A673 (cell line): ENCODE results near the gene HAVCR2. TPM values are rescaled to one million over a fixed set of nuclear protein-coding genes. Genes with fewer than 3 reads are reported as not detected.
"Not testable (repeated sequence)": the region's sequence is repeated elsewhere in the genome, so short reads cannot be mapped to it uniquely, and the experiment has no call there.

ENCODE experiments used
- BruUV-seq: library from RNA; stranded (reverse); fragments of 400-500 nt; replicated peaks from 2 replicates; lab custom pipeline; 2021; lab: Mats Ljungman, UMichigan
- CTCF ChIA-PET: fragments of 300-600 bp; sonication (Branson Sonifier 250); formaldehyde crosslinking; loops from one replicate; lab custom pipeline; 2022; ENCODE audit warnings: antibody characterized with exemption; lab: Charles Lee
- POLR2A ChIA-PET: fragments of 300-600 bp; sonication (Branson Sonifier 250); formaldehyde crosslinking; loops from one replicate; lab custom pipeline; 2022; ENCODE audit warnings: antibody characterized with exemption; ENCODE audit not compliant: low non-redundant PET; lab: Charles Lee
- DNase-seq: peaks from one replicate; pipeline ENCODE4 v3.0.0-alpha.2; 2015; ENCODE audit warnings: low spot score
- H3K27ac ChIP-seq: fragments of 200-600 bp; sonication (generic); 2 replicates; pipeline ENCODE4 v1.5.1; 2016; ENCODE audit warnings: mixed run types, low read depth, mild to moderate bottlenecking, mixed read lengths, antibody characterized with exemption, low read length; ENCODE audit not compliant: poor library complexity, severe bottlenecking
- H3K27me3 ChIP-seq: fragments of 200-600 bp; sonication (generic); replicated peaks from 2 replicates; pipeline ENCODE4 v1.6.1; 2017; ENCODE audit warnings: mixed run types, low read depth, mild to moderate bottlenecking, mixed read lengths, antibody characterized with exemption, low read length; ENCODE audit not compliant: insufficient read depth, poor library complexity
- H3K36me3 ChIP-seq: fragments of 200-600 bp; sonication (generic); 2 replicates; pipeline ENCODE4 v1.6.1; 2016; ENCODE audit warnings: mixed run types, mild to moderate bottlenecking, mixed read lengths, antibody characterized with exemption, low read length; ENCODE audit not compliant: insufficient read depth, poor library complexity, severe bottlenecking
- H3K4me1 ChIP-seq: fragments of 200-600 bp; sonication (generic); 2 replicates; pipeline ENCODE4 v1.6.1; 2017; ENCODE audit warnings: mixed run types, mild to moderate bottlenecking, mixed read lengths, antibody characterized with exemption, low read length; ENCODE audit not compliant: insufficient read depth, poor library complexity, severe bottlenecking
- H3K4me3 ChIP-seq: fragments of 200-600 bp; sonication (generic); 2 replicates; pipeline ENCODE4 v1.5.1; 2016; ENCODE audit warnings: low read depth, mixed run types, mild to moderate bottlenecking, mixed read lengths, low read length; ENCODE audit not compliant: poor library complexity, severe bottlenecking
- H3K9me3 ChIP-seq: fragments of 200-600 bp; sonication (generic); 2 replicates; pipeline ENCODE4 v1.6.1; 2016; ENCODE audit warnings: mixed run types, low read depth, mild to moderate bottlenecking, mixed read lengths, antibody characterized with exemption, low read length; ENCODE audit not compliant: poor library complexity, severe bottlenecking
- EZH2 ChIP-seq: fragments of 200-600 bp; sonication (generic); IDR thresholded peaks from 2 replicates; pipeline ENCODE4 v1.6.1; 2017; ENCODE audit warnings: borderline replicate concordance, low read depth, mild to moderate bottlenecking, mixed read lengths, antibody characterized with exemption, low read length; ENCODE audit not compliant: poor library complexity, severe bottlenecking
- intact Hi-C: fragments of 100-400 bp; cut with micrococcal nuclease; formaldehyde crosslinking; loops from one replicate; pipeline ENCODE4 v1.10.0; 2022; ENCODE audit not compliant: unreplicated experiment
- total RNA-seq: library from RNA; stranded (reverse); gene quantifications from 2 replicates; pipeline ENCODE4 v1.2.3, GENCODE V29; 2021
- TF ChIP-seq, protein P1 (sequence below): fragments of 300-800, 200-600 bp; sonication (generic); conservative IDR thresholded peaks from 2 replicates; pipeline ENCODE4 v1.5.1; 2017; ENCODE audit warnings: low read depth, mild to moderate bottlenecking, antibody characterized with exemption, low read length, moderate library complexity, mixed read lengths

The HAVCR2 gene
- total RNA-seq, 1 experiment from 2014 or later: 0.19 TPM

GRCh38 chr5:157057459-157058370 is 51.1 kb downstream of the HAVCR2 start:
- TF ChIP-seq, protein P1, sequence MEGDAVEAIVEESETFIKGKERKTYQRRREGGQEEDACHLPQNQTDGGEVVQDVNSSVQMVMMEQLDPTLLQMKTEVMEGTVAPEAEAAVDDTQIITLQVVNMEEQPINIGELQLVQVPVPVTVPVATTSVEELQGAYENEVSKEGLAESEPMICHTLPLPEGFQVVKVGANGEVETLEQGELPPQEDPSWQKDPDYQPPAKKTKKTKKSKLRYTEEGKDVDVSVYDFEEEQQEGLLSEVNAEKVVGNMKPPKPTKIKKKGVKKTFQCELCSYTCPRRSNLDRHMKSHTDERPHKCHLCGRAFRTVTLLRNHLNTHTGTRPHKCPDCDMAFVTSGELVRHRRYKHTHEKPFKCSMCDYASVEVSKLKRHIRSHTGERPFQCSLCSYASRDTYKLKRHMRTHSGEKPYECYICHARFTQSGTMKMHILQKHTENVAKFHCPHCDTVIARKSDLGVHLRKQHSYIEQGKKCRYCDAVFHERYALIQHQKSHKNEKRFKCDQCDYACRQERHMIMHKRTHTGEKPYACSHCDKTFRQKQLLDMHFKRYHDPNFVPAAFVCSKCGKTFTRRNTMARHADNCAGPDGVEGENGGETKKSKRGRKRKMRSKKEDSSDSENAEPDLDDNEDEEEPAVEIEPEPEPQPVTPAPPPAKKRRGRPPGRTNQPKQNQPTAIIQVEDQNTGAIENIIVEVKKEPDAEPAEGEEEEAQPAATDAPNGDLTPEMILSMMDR: no peak
- no peak for TF ChIP-seq EZH2
- Histone ChIP-seq H3K4me3 (no peak overlapping the region), H3K9me3 (no peaks in the 10 kb centered on the region), H3K27ac (no peak overlapping the region), H3K36me3 (no peaks in the 10 kb centered on the region), H3K27me3 (no peaks in the 10 kb centered on the region), H3K4me1 (no peaks in the 10 kb centered on the region)
- intact Hi-C loops: no loop called here
- ChIA-PET CTCF (no interaction called here), POLR2A (no interaction called here)
- no peak for DNase-seq
- BruUV-seq: no TSS peak

DNA sequence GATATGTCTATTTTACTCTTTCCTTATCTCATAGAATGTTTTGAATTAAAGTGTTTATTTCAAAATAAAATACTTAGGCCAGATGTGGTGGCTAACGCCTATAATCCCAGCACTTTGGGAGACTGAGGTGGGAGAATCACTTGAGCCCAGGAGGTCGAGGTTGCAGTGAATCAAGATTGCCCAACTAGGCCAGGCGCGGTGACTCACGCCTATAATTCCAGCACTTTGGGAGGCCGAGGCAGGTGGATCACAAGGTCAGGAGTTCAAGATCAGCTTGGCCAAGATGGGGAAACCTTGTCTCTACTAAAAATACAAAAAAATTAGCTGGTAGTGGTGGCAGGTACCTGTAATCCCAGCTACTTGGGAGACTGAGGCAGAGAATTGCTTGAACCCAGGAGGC is 52.0 kb downstream of the HAVCR2 start:
- H3K27ac ChIP-seq, H3K4me3 ChIP-seq, DNase-seq, H3K4me1 ChIP-seq, H3K36me3 ChIP-seq, H3K9me3 ChIP-seq, CTCF ChIA-PET, POLR2A ChIA-PET, BruUV-seq, H3K27me3 ChIP-seq, intact Hi-C loops: not testable (repeated sequence)

DNA sequence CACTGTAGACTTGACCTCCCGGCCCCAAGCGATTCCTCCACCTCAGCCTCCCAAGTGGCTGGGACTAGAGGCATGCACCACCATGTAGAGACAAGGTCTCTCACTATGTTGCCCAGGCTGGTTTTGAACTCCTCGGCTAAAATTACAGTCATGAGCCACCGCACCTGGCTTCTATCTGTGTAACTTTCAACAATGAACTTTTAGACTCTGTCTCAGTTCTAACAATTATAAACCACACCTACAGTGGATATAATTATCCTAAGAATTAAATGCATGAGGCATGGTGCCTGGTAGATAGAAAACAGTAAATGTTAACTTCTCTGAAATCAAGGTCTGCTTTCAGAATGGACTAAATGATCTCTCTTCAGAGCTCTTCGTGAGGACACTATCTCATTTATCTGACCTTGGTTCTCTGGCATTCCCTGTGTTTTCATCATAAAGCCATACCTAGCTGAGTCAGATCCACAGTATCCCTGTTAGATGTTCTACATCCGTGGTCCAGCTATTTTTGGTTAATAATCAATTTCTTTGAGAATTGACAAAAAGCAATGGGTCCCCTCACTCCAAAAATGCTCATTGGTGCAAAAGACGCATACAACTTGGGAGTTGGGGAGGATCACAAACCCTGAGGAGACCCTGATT is 57.1 kb downstream of the HAVCR2 start:
- H3K36me3 ChIP-seq: no peaks in the 10 kb centered on the region
- TF ChIP-seq EZH2: no peak
- TF ChIP-seq, protein P1: no peak
- H3K9me3 ChIP-seq: no peaks in the 10 kb centered on the region
- no peak overlapping the region for H3K27ac ChIP-seq
- no peaks in the 10 kb centered on the region for H3K4me1 ChIP-seq
- BruUV-seq: no TSS peak
- peaks cover 3% of the 10 kb centered on the region for H3K27me3 ChIP-seq
- no peak for DNase-seq
- ChIA-PET POLR2A (no interaction called here), CTCF (no interaction called here)
- no peak overlapping the region for H3K4me3 ChIP-seq
- intact Hi-C loops: no loop called here
